ENCODE results near the gene PARD6B.
A peak's percentile ranks its signal among the peaks of the same experiment; 100 is the strongest.
"Not testable (repeated sequence)": the region's sequence is repeated elsewhere in the genome, so short reads cannot be mapped to it uniquely, and the experiment has no call there.

The PARD6B gene

DNA sequence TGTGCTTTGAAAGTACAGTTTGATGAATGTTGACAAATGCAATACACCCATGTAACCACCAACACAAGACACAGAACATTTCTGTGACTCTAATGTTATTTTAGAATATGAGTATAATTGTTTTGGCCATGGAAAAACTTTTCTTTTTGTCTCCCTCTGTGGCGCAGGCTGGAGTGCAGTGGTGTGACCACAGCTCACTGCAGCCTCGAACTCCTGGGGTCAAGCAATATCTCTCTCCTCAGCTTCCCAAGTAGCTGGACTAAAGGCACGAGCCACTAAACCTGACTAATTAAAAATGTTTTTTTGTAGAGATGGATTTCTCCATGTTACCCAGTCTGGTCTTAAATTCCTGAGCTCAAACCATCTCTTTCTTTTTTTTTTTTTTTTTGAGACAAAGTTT is 43.1 kb downstream of the PARD6B start:
- no peak for DNase-seq (ENCODE audit: low read depth)

GRCh38 chr20:50776122-50776817 is 44.9 kb downstream of the PARD6B start:
- no peak for DNase-seq (ENCODE audit: low read depth)

- DNase-seq (ENCODE audit: low read depth), result no peak
These were observed 46.0 kb downstream of the PARD6B start for GRCh38 chr20:50777373-50777772.

- DNase-seq (ENCODE audit: low read depth), result not testable (repeated sequence)
These were observed 47.6 kb downstream of the PARD6B start for GRCh38 chr20:50778994-50779393.

- DNase-seq (ENCODE audit: low read depth), result no peak
These were observed 52.0 kb downstream of the PARD6B start for GRCh38 chr20:50783390-50783789.

GRCh38 chr20:50783903-50784302 is 52.5 kb downstream of the PARD6B start:
- no peak for DNase-seq (ENCODE audit: low read depth)

- DNase-seq (ENCODE audit: low read depth), result no peak
These were observed 53.1 kb downstream of the PARD6B start for GRCh38 chr20:50784464-50784863.

GRCh38 chr20:50786703-50787102 is 55.3 kb downstream of the PARD6B start:
- no peak for DNase-seq (ENCODE audit: low read depth)

DNA sequence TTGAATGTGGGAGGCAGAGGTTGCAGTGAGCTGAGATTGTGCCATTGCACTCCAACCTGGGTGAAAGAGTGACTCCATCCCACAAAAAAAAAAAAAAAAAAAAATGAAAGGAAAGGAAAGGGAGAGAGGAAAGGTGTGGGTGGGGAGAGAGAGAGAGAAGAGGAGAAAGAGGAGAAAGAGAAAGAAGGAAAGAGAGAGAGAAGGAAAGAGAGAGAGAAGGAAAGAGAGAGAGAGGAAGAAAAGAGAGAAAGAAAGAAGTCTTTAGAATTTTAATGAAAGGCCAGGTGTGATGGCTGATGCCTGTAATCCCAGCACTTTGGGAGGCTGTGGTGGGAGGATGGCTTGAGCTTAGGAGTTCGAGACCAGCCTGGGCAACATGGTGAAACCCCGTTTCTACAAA is 55.8 kb downstream of the PARD6B start:
- DNase-seq (ENCODE audit: low read depth), result no peak

DNA sequence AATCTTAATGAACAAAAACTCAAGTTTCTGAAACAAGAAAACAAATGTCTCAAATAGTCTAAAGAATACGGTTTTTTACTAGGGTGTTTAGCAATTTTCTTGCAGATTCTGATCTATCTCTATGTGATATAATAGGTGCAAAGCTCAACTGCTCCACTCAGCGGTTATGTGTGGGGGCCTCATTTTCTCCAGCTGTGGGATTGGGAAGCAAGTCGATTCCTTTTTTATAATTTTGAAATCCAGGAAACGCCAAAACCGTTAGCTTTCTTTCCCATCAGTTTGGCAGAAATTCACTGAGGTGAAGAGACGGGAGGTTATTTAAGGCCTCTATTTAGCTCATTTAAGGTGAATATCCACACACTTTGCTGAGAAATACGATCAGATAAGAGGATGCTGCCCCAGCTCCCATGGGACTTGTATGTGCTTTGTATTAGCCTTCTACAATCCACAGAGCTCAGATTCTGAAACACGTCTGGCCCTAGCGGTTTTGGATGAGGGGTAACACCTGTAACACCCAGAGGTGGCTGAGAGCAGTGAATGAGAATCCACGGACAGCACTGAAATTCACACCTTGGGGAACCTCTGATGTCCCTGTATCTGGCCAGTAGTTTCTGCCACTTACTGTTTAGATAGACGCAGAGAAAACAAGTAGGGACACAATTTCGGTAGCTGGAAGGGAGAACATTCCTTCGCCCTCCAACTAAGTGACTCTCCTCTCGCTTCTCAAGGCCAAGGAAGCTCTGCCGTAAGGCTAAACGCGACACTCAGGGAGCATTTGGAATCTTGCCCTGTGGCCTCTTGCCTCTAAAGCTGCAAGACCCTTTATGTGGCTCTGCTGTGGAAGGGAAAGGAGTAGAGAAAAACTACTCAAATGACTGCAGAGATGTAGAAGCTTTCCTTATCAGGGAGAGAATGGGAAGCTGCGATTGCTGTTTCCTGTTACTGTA is 56.9 kb downstream of the PARD6B start:
- DNase-seq (ENCODE audit: low read depth), result peak; percentile 71

DNA sequence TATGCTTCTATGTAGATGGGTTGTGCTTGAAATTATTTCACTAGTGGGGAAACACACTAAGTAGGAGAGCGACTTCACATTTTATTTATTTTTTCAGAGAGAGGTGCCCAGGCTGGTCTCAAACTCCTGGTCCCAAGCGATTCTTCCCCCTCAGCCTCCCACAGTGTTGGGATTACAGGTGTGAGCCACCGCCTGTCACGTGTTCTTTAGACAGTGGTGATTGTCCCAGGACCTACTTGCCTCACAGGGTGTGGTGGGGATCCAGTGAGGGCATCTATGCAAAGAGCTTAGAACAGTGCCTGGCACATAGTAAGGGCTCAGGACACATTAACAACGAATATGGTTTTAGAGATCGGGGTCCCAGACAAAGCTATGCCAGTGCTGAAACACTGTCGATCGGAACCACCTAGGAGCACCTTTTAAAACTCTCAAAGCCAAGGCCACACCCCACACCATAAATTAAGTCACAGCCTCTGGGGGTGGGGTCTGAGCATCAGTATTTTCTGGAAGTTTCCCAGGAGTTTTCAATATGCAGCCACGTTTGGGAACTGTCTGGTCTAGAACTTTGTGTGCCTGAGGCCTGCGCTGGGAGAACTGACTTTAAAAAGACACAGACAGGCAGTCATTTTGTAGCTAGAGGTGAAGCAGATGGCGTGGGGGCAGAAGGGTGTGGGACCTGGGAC is 58.7 kb downstream of the PARD6B start:
- DNase-seq (ENCODE audit: low read depth), result no peak

GRCh38 chr20:50790651-50791277 is 59.4 kb downstream of the PARD6B start:
- peak; percentile 75 for DNase-seq (ENCODE audit: low read depth)

DNA sequence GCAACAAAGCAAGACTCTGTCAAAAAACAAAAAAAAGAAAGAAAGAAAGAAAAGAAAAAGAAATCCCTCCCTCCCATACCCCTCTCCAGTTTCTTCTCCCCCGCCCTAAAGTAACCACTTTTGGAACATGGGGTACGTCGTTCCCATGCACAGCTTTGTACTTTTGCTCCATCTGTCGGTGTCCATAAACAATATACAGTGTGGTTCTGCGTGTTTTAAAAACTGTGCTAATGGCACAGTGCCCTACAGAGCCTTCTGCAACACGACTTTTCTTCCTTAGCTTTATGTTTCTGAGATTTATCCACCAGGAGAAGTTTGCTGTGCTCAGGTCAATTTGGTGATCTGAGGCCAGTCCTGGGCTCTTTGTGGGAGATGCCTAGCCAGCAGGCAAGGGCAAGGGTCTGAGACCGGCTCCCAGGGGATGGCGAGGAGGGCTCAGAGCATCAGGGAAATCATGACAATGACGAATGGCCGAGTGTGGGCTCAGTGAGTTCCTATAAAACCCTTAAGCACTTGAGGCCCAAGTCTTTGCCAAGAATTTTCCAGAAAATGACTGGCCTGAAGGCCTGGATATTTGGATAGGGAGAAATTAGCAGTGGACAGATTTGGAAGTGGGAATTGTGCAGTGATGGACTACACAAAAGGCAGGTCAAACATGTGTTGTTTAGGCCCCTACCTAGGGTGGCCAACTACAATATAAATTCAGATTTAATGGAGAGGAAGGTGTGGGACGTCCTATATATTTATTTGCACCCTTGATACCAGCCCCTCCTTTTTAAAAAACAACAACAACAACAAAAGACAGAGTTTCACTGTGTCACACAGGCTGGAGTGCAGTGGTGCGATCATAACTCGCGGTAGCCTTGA is 61.6 kb downstream of the PARD6B start:
- no peak for DNase-seq (ENCODE audit: low read depth)

DNA sequence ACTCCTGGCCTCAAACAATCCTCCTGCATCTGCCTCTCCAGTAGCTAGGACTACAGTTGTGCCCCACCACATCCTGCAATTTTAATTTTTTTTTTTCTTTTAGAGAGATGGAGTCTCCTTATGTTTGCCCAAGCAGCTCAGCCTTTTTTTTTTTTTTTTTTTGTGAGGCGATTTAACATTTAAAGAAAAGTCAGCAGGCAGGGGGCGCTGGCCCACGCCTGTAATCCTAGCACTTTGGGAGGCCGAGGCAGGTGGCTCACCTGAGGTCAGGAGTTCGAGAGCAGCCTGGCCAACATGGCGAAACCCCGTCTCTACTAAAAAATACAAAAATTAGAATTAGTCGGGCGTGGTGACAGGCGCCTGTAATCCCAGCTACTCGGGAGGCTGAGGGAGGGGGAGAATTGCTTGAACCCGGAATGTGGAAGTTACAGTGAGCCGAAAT is 62.2 kb downstream of the PARD6B start:
- not testable (repeated sequence) for DNase-seq (ENCODE audit: low read depth)

- no peak for DNase-seq (ENCODE audit: low read depth)
These were observed 62.9 kb downstream of the PARD6B start for GRCh38 chr20:50794181-50794845.

DNA sequence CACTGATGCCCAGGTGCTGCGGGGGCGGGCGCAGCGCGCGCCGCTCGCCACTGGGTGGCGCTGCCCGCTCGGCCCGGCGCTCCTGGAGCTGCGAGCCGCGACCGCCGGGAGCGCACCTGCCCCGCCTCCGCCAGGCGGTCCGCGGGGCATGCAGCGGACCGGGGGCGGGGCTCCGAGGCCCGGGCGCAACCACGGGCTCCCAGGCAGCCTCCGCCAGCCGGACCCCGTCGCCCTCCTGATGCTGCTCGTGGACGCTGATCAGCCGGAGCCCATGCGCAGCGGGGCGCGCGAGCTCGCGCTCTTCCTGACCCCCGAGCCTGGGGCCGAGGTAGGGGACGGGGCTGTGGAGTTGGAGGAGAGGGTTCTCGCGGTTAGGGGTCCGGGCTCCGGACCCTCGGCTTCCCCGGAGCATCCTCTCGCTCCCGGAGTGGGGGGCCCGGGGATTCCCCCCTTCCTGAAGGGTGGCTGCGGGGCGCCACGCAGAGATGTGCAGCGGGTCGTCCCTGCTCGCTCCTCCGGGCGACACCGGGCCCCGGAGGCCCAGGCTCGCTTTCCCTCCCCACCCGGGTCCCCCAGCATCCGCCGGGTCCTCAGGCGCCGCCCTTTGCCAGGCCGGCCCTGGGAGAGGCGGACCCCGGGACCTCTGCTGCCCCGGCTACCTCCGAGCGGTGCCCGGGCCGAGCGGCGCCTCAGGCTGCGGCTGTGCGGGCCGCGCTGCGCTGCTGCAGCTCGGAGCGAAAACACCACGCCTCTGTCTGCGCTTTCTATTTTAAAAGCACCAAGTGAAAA is 63.7 kb downstream of the PARD6B start, which contains the start of gene BCAS4:
Gene BCAS4 (plus strand): TSS at position 216 of the 789 bp plus-strand sequence. CDS start 23 bp downstream, at position 239.
- DNase-seq (ENCODE audit: low read depth), result peak; percentile 49

DNA sequence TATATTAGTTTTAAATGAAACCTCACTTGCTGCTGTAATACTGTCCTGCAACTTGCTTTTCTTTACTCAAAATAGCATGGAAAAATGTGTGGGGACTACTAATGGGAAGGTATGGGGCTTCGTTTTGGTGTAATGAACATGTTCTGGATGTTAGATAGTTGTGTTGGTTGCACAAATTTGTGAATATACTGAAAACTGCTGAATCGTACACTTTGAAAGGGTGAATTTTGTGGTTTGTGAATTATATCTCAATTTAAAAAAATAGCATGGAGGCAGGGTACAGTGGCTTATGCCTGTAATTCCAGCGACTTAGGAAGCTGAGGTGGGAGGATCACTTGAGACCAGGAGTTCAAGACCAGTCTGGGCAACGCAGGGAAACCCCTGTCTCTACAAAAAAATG is 65.8 kb downstream of the PARD6B start:
- no peak for DNase-seq (ENCODE audit: low read depth)

DNA sequence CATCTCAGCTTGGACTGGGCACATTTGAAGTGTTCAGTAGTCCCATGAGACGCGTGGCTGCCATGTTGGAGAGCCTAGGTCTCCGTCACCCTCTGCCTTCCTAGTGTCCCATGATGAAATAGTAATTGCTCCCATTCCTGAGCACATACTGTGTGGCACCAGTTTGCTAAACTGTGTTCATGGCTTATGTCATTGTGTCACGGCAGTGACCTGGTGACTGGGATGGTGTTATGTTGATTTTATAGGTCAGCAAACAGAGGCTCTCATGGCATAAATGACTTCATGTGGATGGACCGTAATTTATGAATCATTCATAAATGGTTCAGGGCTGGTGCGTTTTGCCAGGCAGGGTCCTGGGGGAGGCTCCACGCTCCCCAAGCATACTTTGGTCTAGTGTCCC is 67.3 kb downstream of the PARD6B start:
- no peak for DNase-seq (ENCODE audit: low read depth)

- no peak for DNase-seq (ENCODE audit: low read depth)
These were observed 68.0 kb downstream of the PARD6B start for GRCh38 chr20:50799176-50799889.

Data from stromal cell of bone marrow (primary cell).